HG02973 (cell line): ENCODE data around the gene ATG4C.
"Not testable (repeated sequence)": the region's sequence is repeated elsewhere in the genome, so short reads cannot be mapped to it uniquely, and the experiment has no call there.

Experiments used
- ATAC-seq: cut with Tn5 transposase; IDR thresholded peaks from one replicate; pipeline ENCODE4 v1.9.1; 2021; ENCODE audit warnings: moderate library complexity; ENCODE audit not compliant: unreplicated experiment

Gene ATG4C

GRCh38 chr1:62783736-62784508 is at the start of gene ATG4C:
Gene ATG4C (plus strand): TSS chr1:62784132. CDS start chr1:62803787, 19,655 bp downstream.
- ATAC-seq = peak; percentile 91

- no peak for ATAC-seq
Measured at GRCh38 chr1:62735491-62736171, 48.3 kb upstream of the ATG4C start.

- ATAC-seq = not testable (repeated sequence)
Measured at GRCh38 chr1:62740701-62741100, 43.2 kb upstream of the ATG4C start.

- no peak for ATAC-seq
Measured at GRCh38 chr1:62744611-62745577, 39.0 kb upstream of the ATG4C start.

- ATAC-seq = no peak
Measured at GRCh38 chr1:62746086-62746808, 37.7 kb upstream of the ATG4C start.

GRCh38 chr1:62746809-62747138 is 37.2 kb upstream of the ATG4C start:
- ATAC-seq = no peak

- ATAC-seq = no peak
Measured at GRCh38 chr1:62753031-62753965, 30.6 kb upstream of the ATG4C start.

GRCh38 chr1:62754938-62755337 is 29.0 kb upstream of the ATG4C start:
- ATAC-seq = not testable (repeated sequence)

GRCh38 chr1:62756255-62756884 is 27.6 kb upstream of the ATG4C start:
- ATAC-seq = not testable (repeated sequence)

- not testable (repeated sequence) for ATAC-seq
Measured at GRCh38 chr1:62759232-62759875, 24.6 kb upstream of the ATG4C start.

GRCh38 chr1:62760021-62760782 is 23.7 kb upstream of the ATG4C start:
- not testable (repeated sequence) for ATAC-seq

GRCh38 chr1:62761223-62761870 is 22.6 kb upstream of the ATG4C start:
- ATAC-seq = not testable (repeated sequence)

GRCh38 chr1:62762027-62762426 is 21.9 kb upstream of the ATG4C start:
- not testable (repeated sequence) for ATAC-seq

- ATAC-seq = no peak
Measured at GRCh38 chr1:62765981-62766380, 18.0 kb upstream of the ATG4C start.

- ATAC-seq = not testable (repeated sequence)
Measured at GRCh38 chr1:62768551-62768950, 15.4 kb upstream of the ATG4C start.

GRCh38 chr1:62772607-62773295 is 11.2 kb upstream of the ATG4C start:
- no peak for ATAC-seq

GRCh38 chr1:62774006-62774405 is 9.9 kb upstream of the ATG4C start:
- no peak for ATAC-seq
